Measurements from ENCODE around the gene UGT3A1. TPM values are rescaled to one million over a fixed set of nuclear protein-coding genes. Genes with fewer than 3 reads are reported as not detected.

Gene UGT3A1
- total and polyA plus RNA-seq, 3 donors from 2014 or later: 4.3 to 12.4 (median 7.5) TPM

DNA sequence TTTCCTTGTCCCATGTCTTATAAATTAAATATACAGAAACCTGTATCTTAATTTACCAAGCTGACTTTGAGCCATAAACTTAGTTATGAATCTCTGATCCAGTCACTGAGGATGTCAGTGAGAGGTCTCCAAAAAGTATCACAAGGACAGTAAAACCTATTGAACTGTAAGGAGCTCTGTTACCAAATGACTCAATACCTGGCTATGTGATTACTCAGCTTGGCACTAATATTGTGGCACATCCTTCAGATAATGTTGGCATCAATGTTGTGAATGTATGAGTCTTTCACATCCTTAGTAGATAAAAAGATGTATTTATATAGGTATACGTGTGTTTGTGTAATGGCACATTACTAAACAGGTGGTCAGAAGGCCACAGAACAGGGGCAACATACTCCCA, 34.8 kb downstream of the UGT3A1 start:
- Histone ChIP-seq H3K27ac (no peak overlapping the region), H3K27me3 (no peaks in the 10 kb centered on the region), H3K9me3 (no peaks in the 10 kb centered on the region), H3K4me3 (no peak overlapping the region), H3K36me3 (ENCODE audit: low read depth, missing control alignments) (no peaks in the 10 kb centered on the region), H3K4me1 (no peaks in the 10 kb centered on the region)
- 96 to 97% methylated on average over 1 of the region's 1 CpG for WGBS, 2 donors
- DNase-seq: no peak
- TF ChIP-seq POLR2A (IDR thresholded peaks at IDR 0.05): no peak
- TF ChIP-seq, protein P1, sequence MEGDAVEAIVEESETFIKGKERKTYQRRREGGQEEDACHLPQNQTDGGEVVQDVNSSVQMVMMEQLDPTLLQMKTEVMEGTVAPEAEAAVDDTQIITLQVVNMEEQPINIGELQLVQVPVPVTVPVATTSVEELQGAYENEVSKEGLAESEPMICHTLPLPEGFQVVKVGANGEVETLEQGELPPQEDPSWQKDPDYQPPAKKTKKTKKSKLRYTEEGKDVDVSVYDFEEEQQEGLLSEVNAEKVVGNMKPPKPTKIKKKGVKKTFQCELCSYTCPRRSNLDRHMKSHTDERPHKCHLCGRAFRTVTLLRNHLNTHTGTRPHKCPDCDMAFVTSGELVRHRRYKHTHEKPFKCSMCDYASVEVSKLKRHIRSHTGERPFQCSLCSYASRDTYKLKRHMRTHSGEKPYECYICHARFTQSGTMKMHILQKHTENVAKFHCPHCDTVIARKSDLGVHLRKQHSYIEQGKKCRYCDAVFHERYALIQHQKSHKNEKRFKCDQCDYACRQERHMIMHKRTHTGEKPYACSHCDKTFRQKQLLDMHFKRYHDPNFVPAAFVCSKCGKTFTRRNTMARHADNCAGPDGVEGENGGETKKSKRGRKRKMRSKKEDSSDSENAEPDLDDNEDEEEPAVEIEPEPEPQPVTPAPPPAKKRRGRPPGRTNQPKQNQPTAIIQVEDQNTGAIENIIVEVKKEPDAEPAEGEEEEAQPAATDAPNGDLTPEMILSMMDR (IDR thresholded peaks at IDR 0.05): no peak
- intact Hi-C loops (cut with DNase I; ENCODE audit: low total_unique reads): no loop called here

GRCh38 chr5:35954175-35954574, 37.0 kb downstream of the UGT3A1 start:
- no peak overlapping the region for H3K4me3 ChIP-seq
- no peaks in the 10 kb centered on the region for H3K4me1 ChIP-seq
- 64 to 77% methylated on average over 7 to 9 of the region's 9 CpGs for WGBS, 2 donors
- TF ChIP-seq, protein P1 (IDR thresholded peaks at IDR 0.05): no peak
- TF ChIP-seq POLR2A (IDR thresholded peaks at IDR 0.05): no peak
- H3K27me3 ChIP-seq: no peaks in the 10 kb centered on the region
- no peaks in the 10 kb centered on the region for H3K9me3 ChIP-seq
- no peaks in the 10 kb centered on the region for H3K36me3 ChIP-seq (ENCODE audit: low read depth, missing control alignments)
- no peak for DNase-seq
- H3K27ac ChIP-seq: no peak overlapping the region
- intact Hi-C loops (cut with DNase I; ENCODE audit: low total_unique reads): no loop called here

- H3K27me3 ChIP-seq: no peaks in the 10 kb centered on the region
- intact Hi-C loops (cut with DNase I; ENCODE audit: low total_unique reads): no loop called here
- no peak overlapping the region for H3K27ac ChIP-seq
- no peak overlapping the region for H3K4me3 ChIP-seq
- H3K4me1 ChIP-seq: no peaks in the 10 kb centered on the region
- 77 to 89% methylated on average over 5 of the region's 5 CpGs for WGBS, 2 donors
- no peaks in the 10 kb centered on the region for H3K36me3 ChIP-seq (ENCODE audit: low read depth, missing control alignments)
- no peaks in the 10 kb centered on the region for H3K9me3 ChIP-seq
- TF ChIP-seq POLR2A (IDR thresholded peaks at IDR 0.05): no peak
- TF ChIP-seq, protein P1 (IDR thresholded peaks at IDR 0.05): no peak
- DNase-seq: no peak
Observed at GRCh38 chr5:35947085-35947484, 44.1 kb downstream of the UGT3A1 start.

GRCh38 chr5:35939639-35940038, 51.6 kb downstream of the UGT3A1 start:
- H3K9me3 ChIP-seq: no peaks in the 10 kb centered on the region
- TF ChIP-seq, protein P1 (IDR thresholded peaks at IDR 0.05): peak in 1 of 3 experiments; percentile 20
- no peak for TF ChIP-seq POLR2A (IDR thresholded peaks at IDR 0.05)
- intact Hi-C loops (cut with DNase I; ENCODE audit: low total_unique reads): no loop called here

DNA sequence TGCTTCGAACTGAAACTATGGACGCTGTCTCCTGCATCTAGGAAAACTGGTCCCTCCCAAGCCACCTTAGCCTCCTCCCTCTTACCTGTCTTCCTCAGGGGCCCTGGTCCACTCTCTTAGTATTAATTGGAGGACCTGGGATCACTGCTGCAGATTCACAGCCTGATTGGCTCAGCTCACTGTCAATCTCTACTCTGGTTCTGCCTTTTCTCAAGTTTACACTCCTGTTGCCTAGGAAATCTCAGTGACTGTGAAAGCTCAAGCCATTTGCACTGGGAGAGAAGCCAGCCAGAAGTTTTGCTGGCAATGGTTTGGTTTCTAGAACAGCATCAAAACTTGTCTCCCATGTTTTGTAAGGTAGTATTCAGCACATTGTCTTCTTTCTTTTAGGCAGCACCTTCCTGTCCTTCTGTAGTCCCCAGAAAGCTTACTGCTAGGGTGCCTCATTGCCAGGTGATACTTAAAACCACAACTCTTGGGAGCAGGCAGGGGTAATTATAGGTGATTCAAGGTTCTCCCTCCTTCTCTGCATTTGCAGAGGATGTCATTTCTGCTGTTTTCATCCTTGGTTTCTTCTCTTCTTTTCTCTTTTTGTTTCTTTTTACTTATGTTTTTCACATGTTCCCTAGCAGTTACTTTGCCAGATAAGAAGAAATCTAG, 52.5 kb downstream of the UGT3A1 start, which contains the start of gene CAPSL:
Gene CAPSL, minus strand, starts transcription at position 55 of the 660 bp plus-strand sequence. CDS start 17,502 bp downstream, outside the sequence.
- Histone ChIP-seq H3K4me3 (no peak within 1 kb of the TSS), H3K36me3 (ENCODE audit: low read depth, missing control alignments) (no peaks in the 10 kb centered on the region), H3K9me3 (no peaks in the 10 kb centered on the region), H3K27me3 (no peaks in the 10 kb centered on the region), H3K4me1 (peaks cover 7% of the 10 kb centered on the region), H3K27ac (no peak within 1 kb of the TSS)
- intact Hi-C loops (cut with DNase I; ENCODE audit: low total_unique reads): no loop called here
- WGBS, 2 donors: 40 to 59% methylated on average over 2 of the region's 2 CpGs
- DNase-seq: peak; percentile 84
- TF ChIP-seq POLR2A (IDR thresholded peaks at IDR 0.05): no peak
- TF ChIP-seq, protein P1 (IDR thresholded peaks at IDR 0.05): no peak

More at GRCh38 chr5:35939639-35940038, 51.6 kb downstream of the UGT3A1 start:
- H3K27me3 ChIP-seq: no peaks in the 10 kb centered on the region
- H3K36me3 ChIP-seq (ENCODE audit: low read depth, missing control alignments): no peaks in the 10 kb centered on the region
- no peak for DNase-seq
- no peak overlapping the region for H3K27ac ChIP-seq
- 51% methylated on average over 3 of the region's 3 CpGs for WGBS, 2 donors
- no peak overlapping the region for H3K4me3 ChIP-seq
- peaks cover 7% of the 10 kb centered on the region for H3K4me1 ChIP-seq
